Muscle layer of colon (tissue), 2 donors: ENCODE results near the gene ABHD15.
"Not testable (repeated sequence)": the region's sequence is repeated elsewhere in the genome, so short reads cannot be mapped to it uniquely, and the experiment has no call there.

Source experiments
- H3K27ac ChIP-seq: one replicate; pipeline ENCODE4 v1.7.0; 2013; ENCODE audit warnings: low read depth, mild to moderate bottlenecking, low read length, moderate library complexity
- H3K27me3 ChIP-seq, 2 donors: one replicate each; pipeline ENCODE4 v1.7.0; 2013; ENCODE audit warnings: low read length in 2 of 2, mild to moderate bottlenecking in 2 of 2; ENCODE audit not compliant: insufficient read depth in 2 of 2, control insufficient read depth in 1 of 2
- H3K36me3 ChIP-seq: one replicate; pipeline ENCODE4 v1.7.0; 2013; ENCODE audit warnings: mild to moderate bottlenecking, low read length; ENCODE audit not compliant: insufficient read depth
- H3K4me1 ChIP-seq: one replicate; pipeline ENCODE4 v1.7.0; 2013; ENCODE audit warnings: mild to moderate bottlenecking, low read length; ENCODE audit not compliant: insufficient read depth
- H3K4me3 ChIP-seq, 2 donors: one replicate each; pipeline ENCODE4 v1.7.0; 2013; ENCODE audit warnings: low read length in 2 of 2, low read depth in 1 of 2, mild to moderate bottlenecking in 1 of 2, moderate library complexity in 1 of 2
- H3K9ac ChIP-seq: one replicate; pipeline ENCODE4 v1.7.0; 2013; ENCODE audit warnings: low read length
- H3K9me3 ChIP-seq: one replicate; pipeline ENCODE4 v1.7.0; 2013; ENCODE audit warnings: mild to moderate bottlenecking, low read length
- donor health status: abdominal sarcoma.
- donor health status: Adenocarcinoma of cecum.

The ABHD15 gene

DNA sequence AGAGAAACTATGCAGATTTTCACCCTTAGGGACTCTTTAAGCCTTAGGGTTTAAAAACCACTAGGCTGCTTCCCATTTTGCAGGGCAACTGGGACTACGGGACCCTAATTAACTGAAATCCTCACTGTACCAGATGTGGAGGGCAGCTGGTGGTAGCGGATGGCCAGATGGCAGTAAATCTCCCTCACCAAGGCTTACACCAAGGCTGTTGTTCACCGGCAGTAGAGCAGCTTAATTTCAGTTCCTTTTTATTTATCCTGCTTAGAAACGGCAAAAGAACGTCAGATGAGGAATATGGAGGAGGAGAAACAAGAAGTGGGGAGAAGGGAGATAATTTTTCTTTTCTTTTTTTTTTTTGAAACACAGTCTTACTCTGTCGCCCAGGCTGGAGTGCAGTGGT, 6.5 kb downstream of the ABHD15 start:
- Histone ChIP-seq H3K27me3 (no peaks in the 10 kb centered on the region), H3K36me3 (peaks cover 5% of the 10 kb centered on the region), H3K9ac (no peak overlapping the region), H3K4me3 (no peak overlapping the region), H3K27ac (no peak overlapping the region), H3K9me3 (no peaks in the 10 kb centered on the region), H3K4me1 (peaks cover 8% of the 10 kb centered on the region)

DNA sequence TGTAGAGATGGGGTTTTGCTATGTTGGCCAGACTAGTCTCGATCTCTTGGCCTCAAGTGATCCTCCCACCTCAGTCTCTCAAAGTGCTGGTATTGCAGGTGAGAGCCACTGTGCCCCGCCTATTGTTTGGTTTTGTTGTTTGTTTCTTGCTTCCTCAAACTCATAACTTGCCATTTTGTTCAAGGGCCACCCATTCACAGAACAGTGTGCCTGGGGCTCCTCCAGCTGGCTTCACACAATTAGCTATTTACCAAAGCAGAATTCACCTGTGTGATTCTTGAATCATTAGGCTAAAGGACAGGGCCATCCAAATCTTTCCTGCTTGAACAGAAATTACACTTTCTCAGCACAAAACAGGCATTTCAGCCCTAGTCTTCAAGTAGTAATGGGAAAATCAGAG, 7.2 kb downstream of the ABHD15 start:
- H3K4me3 ChIP-seq, result no peak overlapping the region
- H3K4me1 ChIP-seq, result peaks cover 8% of the 10 kb centered on the region
- H3K9me3 ChIP-seq, result no peaks in the 10 kb centered on the region
- H3K36me3 ChIP-seq, result peaks cover 5% of the 10 kb centered on the region
- no peaks in the 10 kb centered on the region for H3K27me3 ChIP-seq
- no peak overlapping the region for H3K27ac ChIP-seq
- no peak overlapping the region for H3K9ac ChIP-seq

DNA sequence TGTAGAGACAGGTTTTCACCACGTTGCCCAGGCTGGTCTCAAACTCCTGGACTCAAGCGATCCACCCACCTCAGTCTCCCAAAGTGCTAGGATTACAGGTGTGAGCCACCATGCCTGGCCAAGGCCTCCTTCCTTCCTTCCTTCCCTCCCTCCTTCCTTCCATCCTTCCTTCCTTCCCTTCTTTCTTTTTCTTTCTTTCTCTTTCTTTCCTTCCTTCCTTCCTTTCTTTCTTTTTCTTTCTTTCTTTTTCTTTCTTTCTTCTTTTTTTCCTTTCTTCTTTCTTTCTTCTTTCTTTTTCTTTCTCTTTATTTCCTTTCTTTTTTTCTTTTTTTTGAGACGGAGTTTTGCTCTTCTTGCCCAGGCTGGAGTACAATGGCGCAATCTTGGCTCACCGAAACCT, 8.7 kb downstream of the ABHD15 start:
- H3K4me1 ChIP-seq, H3K27me3 ChIP-seq, H3K4me3 ChIP-seq, H3K27ac ChIP-seq, H3K9me3 ChIP-seq, H3K9ac ChIP-seq, H3K36me3 ChIP-seq: not testable (repeated sequence)

DNA sequence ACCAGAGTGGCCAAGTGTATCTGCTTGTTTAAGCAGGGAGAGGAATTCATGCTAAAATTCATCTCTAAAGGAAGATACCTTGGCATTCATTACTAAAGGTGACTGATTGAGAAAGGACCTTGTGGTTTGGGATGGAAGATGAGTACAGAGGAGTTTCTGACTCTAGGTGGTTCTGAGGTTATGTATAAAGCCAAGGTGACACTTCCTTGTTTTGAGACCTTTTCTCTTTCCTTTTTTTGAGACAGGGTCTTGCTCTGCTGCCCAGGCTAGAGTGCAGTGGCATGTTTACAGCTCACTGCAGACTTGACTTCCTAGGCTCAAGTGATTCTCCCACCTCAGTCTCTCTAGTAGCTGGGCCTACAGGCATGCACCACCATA, 9.1 kb downstream of the ABHD15 start:
- Histone ChIP-seq H3K9ac (no peak overlapping the region), H3K4me1 (peaks cover 8% of the 10 kb centered on the region), H3K27ac (no peak overlapping the region), H3K27me3 (no peaks in the 10 kb centered on the region), H3K9me3 (no peaks in the 10 kb centered on the region), H3K4me3 (no peak overlapping the region), H3K36me3 (peaks cover 5% of the 10 kb centered on the region)

DNA sequence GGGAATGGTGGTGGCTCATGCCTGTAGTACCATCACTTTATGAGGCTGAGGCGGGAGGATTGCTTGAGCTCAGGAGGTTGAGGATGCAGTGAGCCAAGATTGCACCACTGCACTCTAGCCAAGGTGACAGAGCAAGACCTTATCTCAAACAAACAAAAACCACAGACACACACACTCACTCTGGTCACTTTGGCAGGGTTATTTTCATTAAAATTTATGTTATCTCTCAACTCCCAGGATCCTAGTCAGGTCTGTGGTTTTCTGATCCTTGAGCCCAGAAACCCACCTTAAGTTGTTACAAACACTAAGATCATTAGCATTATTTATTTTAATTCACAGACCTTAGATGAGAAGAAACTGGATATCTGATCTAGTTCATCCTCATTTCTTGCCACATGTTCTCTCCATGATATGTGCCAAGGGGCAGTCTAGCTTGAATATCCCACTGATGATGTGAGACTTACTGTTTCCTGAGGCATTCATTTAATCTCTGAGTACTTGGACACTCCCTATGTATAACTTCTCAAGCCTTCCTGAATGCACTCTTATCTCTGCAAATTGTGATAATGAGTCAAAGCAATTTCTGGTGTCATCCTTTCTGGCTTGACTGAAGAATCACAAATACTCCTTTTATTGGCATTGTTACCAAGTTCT, 9.6 kb downstream of the ABHD15 start:
- no peak overlapping the region for H3K9ac ChIP-seq
- no peaks in the 10 kb centered on the region for H3K9me3 ChIP-seq
- no peak overlapping the region for H3K4me3 ChIP-seq
- H3K27ac ChIP-seq, result no peak overlapping the region
- H3K36me3 ChIP-seq, result peaks cover 5% of the 10 kb centered on the region
- no peaks in the 10 kb centered on the region for H3K27me3 ChIP-seq
- H3K4me1 ChIP-seq, result peaks cover 8% of the 10 kb centered on the region

DNA sequence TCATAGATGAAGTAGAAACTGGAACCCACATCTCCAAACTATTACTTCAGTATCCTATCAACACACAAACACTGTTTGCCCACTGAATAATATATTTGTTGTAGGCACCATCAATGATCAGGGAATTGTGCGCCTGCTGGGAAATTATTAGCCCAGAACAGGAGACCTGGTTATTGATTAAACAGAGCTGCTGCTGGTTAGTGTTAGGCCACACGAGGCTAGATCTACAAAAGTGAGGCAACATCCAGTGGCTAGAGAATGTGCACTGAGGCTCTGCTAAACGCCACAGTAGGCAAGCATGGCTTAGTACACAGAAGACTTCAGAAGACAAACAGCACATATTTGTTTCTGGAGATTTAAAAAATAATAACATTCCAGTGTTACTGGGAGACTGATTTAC, 11.0 kb downstream of the ABHD15 start:
- H3K4me1 ChIP-seq, result no peaks in the 10 kb centered on the region
- H3K27me3 ChIP-seq, result no peaks in the 10 kb centered on the region
- no peaks in the 10 kb centered on the region for H3K36me3 ChIP-seq
- H3K9me3 ChIP-seq, result no peaks in the 10 kb centered on the region
- H3K4me3 ChIP-seq, result no peak overlapping the region
- no peak overlapping the region for H3K27ac ChIP-seq
- no peak overlapping the region for H3K9ac ChIP-seq

DNA sequence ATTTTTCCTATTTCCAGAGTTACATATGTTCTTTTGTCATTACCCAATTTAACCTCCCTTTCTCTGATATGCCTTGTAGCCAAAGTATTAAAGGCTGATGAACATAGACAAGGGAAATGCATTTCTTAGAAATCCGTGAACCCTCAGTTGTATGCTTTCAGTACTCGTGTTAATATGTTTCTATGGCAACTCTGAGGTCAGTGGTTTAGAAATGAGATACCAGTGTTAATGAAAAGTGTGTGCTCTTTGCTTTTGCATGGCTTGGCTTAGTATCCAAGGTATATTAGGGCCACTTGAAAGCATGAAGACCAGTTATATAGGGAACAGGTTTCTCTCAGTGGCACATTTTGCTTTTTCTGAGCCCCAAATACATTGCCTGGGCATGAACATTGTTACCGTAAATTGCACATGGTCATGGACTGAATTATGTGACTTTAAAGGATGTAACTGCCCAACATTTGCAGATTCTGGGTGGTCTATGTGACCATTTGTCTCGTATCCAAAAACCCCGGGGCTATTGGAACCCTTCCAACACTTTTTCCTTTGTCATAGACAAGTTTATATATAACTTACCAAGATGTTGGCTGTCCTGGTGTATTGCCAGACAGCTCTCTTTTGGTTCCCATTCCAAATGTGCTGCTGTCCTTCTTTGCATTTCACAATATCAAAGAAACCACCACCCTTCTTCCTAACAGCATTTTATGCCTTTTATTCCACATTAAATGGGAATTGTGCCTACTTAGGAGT, 17.5 kb downstream of the ABHD15 start:
- Histone ChIP-seq H3K9ac (no peak overlapping the region), H3K4me3 (no peak overlapping the region), H3K36me3 (peaks cover 2% of the 10 kb centered on the region), H3K9me3 (no peaks in the 10 kb centered on the region), H3K27me3 (no peaks in the 10 kb centered on the region), H3K27ac (no peak overlapping the region), H3K4me1 (peaks cover 9% of the 10 kb centered on the region)

DNA sequence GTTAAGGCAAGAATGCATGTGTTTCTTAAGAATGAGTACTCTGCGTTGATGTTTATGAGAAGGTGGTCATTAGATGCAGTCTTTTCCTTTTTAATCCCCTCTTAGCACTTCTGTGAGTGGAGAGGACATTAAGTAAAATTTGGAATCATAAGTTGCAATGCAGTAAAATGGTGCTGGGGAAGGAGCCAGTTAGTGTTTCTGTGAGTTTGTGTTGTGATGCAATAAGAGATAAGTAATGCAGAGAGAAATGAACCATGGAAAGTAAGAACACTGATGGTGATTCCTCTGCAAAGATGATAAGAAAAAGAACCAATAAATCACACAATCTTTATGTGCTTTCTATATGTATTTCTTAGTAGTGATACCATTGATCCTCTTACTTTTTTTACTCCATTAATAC, 20.0 kb downstream of the ABHD15 start:
- H3K27ac ChIP-seq, result no peak overlapping the region
- H3K9ac ChIP-seq, result no peak overlapping the region
- H3K27me3 ChIP-seq, result no peaks in the 10 kb centered on the region
- H3K36me3 ChIP-seq, result peaks cover 21% of the 10 kb centered on the region
- H3K4me1 ChIP-seq, result peaks cover 9% of the 10 kb centered on the region
- H3K9me3 ChIP-seq, result no peaks in the 10 kb centered on the region
- H3K4me3 ChIP-seq, result no peak overlapping the region

DNA sequence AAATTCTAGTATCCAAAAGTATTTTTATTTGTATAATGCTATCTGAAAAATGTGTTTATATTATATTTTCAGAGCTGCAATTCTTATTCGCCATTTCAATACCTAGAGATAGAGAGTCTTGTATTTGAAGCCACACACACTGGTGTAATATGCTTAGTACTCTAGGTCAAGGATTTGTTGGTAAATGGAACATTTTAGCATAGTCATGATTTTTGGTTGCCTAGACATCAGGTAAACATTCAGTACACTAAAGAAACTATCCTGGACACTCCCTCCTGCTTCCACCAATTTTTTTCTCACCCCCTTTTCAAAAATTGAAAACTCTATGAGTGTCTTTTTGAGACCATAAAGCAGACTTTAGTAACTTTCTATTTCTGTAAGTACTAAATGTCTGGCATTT, 20.8 kb downstream of the ABHD15 start:
- Histone ChIP-seq H3K9me3 (no peaks in the 10 kb centered on the region), H3K9ac (no peak overlapping the region), H3K4me3 (no peak overlapping the region), H3K36me3 (peaks cover 21% of the 10 kb centered on the region), H3K27ac (no peak overlapping the region), H3K27me3 (no peaks in the 10 kb centered on the region), H3K4me1 (peaks cover 9% of the 10 kb centered on the region)

DNA sequence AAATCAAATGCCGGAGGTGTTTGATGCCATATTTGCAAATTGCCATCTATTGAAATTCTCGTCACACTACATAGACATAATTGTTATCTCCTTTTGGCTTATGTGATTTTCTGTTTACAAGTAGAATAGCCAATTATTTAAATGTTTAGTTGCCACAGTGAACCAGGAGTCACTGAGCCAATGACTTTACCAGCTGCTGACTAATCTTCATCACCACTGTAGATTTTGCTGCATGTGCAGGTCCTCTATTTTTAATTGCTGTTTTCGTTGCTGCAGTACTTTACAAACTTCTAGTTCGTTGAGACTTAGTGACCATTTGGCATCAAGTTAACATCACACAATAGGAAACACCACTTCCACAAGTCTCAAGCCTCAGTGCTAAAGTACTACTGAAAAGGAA, 22.8 kb downstream of the ABHD15 start:
- no peaks in the 10 kb centered on the region for H3K9me3 ChIP-seq
- H3K36me3 ChIP-seq, result peaks cover 25% of the 10 kb centered on the region

DNA sequence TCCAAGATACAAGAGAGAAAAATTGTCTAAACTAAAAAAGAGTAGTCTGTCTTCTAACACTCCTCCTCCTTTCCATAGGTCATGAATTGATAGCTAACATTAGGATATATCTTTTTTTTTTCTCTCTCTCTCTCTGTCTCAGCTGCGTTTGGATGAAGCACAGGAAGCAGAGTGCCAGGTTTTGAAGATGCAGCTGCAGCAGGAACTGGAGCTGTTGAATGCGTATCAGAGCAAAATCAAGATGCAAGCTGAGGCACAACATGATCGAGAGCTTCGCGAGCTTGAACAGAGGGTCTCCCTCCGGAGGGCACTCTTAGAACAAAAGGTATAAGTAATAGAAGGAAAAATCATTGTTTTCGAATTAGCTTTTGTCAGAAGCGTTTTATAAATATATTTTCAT, 32.9 kb downstream of the ABHD15 start:
- H3K27me3 ChIP-seq, result no peaks in the 10 kb centered on the region
- no peaks in the 10 kb centered on the region for H3K4me1 ChIP-seq
- peaks cover 17% of the 10 kb centered on the region for H3K36me3 ChIP-seq
- H3K9ac ChIP-seq, result no peak overlapping the region
- H3K4me3 ChIP-seq, result no peak overlapping the region
- no peaks in the 10 kb centered on the region for H3K9me3 ChIP-seq
- no peak overlapping the region for H3K27ac ChIP-seq

More for the DNA sequence above, 22.8 kb downstream of the ABHD15 start:
- no peak overlapping the region for H3K4me3 ChIP-seq
- peaks cover 6% of the 10 kb centered on the region for H3K4me1 ChIP-seq
- no peak overlapping the region for H3K27ac ChIP-seq
- no peak overlapping the region for H3K9ac ChIP-seq
- H3K27me3 ChIP-seq, result no peaks in the 10 kb centered on the region

DNA sequence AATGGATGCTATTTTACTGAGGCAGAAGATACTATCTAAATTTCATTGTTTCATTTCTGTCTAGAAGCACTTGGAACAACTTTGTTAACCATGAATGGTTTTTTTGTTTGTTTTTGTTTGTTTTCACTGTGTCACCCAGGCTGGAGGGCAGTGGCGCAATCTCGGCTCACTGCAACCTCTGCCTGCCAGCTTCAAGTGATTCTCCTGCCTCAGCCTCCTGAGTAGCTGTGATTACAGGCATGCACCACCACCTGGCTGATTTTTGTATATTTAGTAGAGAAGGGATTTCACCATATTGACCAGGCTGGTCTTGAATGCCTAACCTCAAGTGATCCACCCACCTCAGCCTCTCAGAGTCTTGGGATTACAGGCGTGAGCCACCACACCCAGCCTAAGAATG, 40.5 kb downstream of the ABHD15 start:
- Histone ChIP-seq H3K4me3 (no peak overlapping the region), H3K9me3 (no peaks in the 10 kb centered on the region), H3K27ac (no peak overlapping the region), H3K4me1 (no peaks in the 10 kb centered on the region), H3K9ac (no peak overlapping the region), H3K27me3 (no peaks in the 10 kb centered on the region), H3K36me3 (peaks cover 29% of the 10 kb centered on the region)
